Measurements from ENCODE around the gene UGT1A9. TPM values are rescaled to one million over a fixed set of nuclear protein-coding genes. Genes with fewer than 3 reads are reported as not detected.
"Not testable (repeated sequence)": the region's sequence is repeated elsewhere in the genome, so short reads cannot be mapped to it uniquely, and the experiment has no call there.

UGT1A9 gene
- total RNA-seq (2014; rRNA removed; shearing (Covaris generic)) = not detected in 2 replicates

DNA sequence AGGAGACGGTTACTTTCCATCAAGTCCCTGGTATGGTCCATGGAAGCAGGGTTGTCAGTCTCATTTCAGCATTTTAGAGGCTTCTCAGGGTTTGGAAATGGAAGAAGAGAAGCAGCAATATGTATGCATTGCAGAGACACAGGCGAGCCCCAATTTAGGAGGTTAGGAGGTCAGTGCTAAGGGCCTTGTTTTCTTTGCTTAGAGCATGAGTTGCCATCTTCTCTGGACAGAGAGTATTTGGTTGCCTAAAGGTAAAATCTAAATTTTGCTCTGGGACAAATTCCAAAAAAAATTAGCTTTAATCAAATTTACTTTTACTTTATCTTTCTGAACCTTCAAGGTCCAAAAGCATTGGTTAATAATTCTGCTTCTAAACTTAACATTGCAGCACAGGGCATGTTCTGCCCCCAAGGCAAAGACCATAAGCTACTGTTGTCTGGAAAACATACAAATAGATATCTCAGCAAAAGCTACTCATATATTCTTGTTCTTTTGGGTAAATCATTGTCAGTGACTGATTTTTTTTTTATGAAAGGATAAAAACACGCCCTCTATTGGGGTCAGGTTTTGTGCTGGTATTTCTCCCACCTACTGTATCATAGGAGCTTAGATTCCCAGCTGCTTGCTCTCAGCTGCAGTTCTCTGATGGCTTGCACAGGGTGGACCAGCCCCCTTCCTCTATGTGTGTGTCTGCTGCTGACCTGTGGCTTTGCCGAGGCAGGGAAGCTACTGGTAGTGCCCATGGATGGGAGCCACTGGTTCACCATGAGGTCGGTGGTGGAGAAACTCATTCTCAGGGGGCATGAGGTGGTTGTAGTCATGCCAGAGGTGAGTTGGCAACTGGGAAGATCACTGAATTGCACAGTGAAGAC is at the start of gene UGT1A9:
Gene UGT1A9 (plus strand): TSS at position 609 of the 872 bp plus-strand sequence. CDS start 37 bp downstream, at position 646.
- no peaks in the 10 kb centered on the region for H3K36me3 ChIP-seq (replicated peaks; ENCODE audit: control insufficient read depth, insufficient read depth, low read length)
- DNase-seq = no peak
- no peak within 1 kb of the TSS for H3K4me3 ChIP-seq (ENCODE audit: insufficient read depth, low read depth, low read length)
- no peaks in the 10 kb centered on the region for H3K27me3 ChIP-seq (ENCODE audit: control insufficient read depth, insufficient read depth, low read length)

DNA sequence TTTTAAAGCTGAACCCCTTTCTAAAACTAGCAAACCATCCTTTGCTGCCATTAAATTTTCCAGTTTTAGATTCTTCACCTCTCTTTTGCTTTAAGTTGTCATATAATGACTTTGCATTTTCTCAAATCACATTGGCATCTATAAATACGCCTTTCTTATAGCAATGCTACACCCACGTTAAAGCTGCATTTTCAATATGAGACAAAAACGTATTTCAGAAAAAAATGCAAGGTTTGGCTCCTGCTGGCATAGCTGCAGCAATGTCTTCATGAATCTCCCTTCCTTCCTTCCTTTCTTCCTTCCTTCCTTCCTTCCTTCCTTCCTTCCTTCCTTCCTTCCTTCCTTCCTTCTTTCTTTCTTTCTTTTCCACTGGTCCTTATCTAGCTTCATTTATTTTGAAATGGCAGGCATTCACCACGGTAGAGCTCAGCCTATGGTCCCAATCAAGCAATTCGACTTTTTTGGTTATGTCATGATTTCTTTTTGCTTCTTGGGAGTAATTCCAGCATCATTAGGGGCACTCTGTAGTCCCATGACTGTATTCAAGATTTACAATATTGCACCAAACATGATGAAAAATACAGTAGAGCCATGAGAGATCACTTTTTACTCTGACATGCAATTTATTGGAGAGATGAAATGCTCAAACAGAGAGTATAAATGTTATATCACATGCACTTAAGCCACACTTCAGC is 44.2 kb upstream of the UGT1A9 start:
- H3K4me3 ChIP-seq (ENCODE audit: insufficient read depth, low read depth, low read length) = no peak overlapping the region
- H3K27me3 ChIP-seq (ENCODE audit: control insufficient read depth, insufficient read depth, low read length) = no peaks in the 10 kb centered on the region
- H3K36me3 ChIP-seq (replicated peaks; ENCODE audit: control insufficient read depth, insufficient read depth, low read length) = no peaks in the 10 kb centered on the region
- no peak for DNase-seq

DNA sequence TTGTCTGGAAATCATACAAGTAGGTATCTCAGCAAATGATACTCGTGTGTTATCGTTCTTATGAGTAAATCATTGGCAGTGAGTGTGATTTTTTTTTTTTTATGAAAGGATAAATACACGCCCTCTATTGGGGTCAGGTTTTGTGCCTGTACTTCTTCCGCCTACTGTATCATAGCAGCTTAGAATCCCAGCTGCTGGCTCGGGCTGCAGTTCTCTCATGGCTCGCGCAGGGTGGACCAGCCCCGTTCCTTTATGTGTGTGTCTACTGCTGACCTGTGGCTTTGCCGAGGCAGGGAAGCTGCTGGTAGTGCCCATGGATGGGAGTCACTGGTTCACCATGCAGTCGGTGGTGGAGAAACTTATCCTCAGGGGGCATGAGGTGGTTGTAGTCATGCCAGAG is 35.4 kb upstream of the UGT1A9 start, which contains the start of gene UGT1A10:
Gene UGT1A10 (plus strand): TSS at position 143 of the 400 bp plus-strand sequence. CDS start 75 bp downstream, at position 218.
- not testable (repeated sequence) for DNase-seq; H3K36me3 ChIP-seq (replicated peaks; ENCODE audit: control insufficient read depth, insufficient read depth, low read length); H3K27me3 ChIP-seq (ENCODE audit: control insufficient read depth, insufficient read depth, low read length); H3K4me3 ChIP-seq (ENCODE audit: insufficient read depth, low read depth, low read length)

DNA sequence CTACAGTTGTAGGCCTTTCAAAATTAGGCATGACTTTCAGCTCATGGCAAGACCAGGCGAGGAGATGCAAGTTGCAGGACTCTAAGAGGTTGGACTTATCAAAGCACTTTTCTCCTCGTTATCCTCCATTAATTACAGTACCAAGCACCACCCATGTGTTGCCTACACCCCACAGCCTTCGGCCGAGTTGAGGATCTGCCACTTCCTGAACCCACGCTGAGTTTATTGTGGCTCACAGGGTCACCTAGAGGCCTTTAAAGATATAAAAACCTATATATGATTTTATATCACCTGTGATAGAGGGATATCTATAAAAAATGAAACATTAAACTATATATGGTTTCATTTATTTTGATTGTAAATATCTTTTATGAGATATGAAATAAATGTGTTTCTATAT is 32.9 kb upstream of the UGT1A9 start:
- Histone ChIP-seq H3K4me3 (ENCODE audit: insufficient read depth, low read depth, low read length) (no peak overlapping the region), H3K36me3 (replicated peaks; ENCODE audit: control insufficient read depth, insufficient read depth, low read length) (no peaks in the 10 kb centered on the region), H3K27me3 (ENCODE audit: control insufficient read depth, insufficient read depth, low read length) (no peaks in the 10 kb centered on the region)
- DNase-seq = no peak

DNA sequence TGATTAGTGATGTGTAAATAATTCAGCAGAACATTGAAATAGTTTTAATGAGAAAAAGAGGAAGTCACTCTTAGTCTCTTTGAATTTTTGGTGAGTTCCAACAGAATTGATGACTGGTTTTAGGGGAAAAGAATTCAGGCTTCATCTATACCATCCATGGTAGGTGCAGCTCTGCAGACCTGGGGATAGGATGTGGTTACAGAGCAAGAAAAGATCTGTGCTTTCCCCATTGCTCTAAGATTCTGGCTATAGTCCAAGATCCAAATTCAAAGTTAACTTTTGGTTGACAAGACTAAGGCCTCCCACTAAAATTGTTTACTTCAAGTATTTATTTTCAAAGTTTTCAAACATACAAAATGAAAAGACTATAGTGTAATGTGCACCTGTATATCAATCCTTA is 31.8 kb upstream of the UGT1A9 start:
- H3K27me3 ChIP-seq (ENCODE audit: control insufficient read depth, insufficient read depth, low read length) = no peaks in the 10 kb centered on the region
- H3K36me3 ChIP-seq (replicated peaks; ENCODE audit: control insufficient read depth, insufficient read depth, low read length) = no peaks in the 10 kb centered on the region
- DNase-seq = no peak
- no peak overlapping the region for H3K4me3 ChIP-seq (ENCODE audit: insufficient read depth, low read depth, low read length)

DNA sequence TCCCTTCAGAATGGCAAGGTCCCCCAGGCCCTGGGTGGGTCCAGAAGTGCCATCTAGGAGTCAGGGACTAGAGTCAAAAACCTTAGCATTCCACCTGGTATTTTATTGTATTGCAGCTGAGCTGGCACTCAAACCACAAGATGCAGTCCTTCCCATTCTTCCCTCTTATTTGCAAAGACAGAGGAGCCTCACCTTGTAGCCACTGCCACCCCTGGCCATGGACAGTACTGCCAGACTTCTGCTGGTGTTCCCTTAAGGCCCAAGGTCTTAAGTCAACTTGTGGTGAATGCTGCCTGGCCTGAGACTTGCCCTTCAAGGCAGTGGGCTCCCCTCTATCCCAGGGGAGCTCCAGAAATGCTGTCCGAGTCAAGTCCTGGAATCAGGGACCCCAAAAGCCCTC is 28.6 kb upstream of the UGT1A9 start:
- no peak overlapping the region for H3K4me3 ChIP-seq (ENCODE audit: insufficient read depth, low read depth, low read length)
- H3K36me3 ChIP-seq (replicated peaks; ENCODE audit: control insufficient read depth, insufficient read depth, low read length) = no peaks in the 10 kb centered on the region
- DNase-seq = peak; percentile 13
- no peaks in the 10 kb centered on the region for H3K27me3 ChIP-seq (ENCODE audit: control insufficient read depth, insufficient read depth, low read length)

DNA sequence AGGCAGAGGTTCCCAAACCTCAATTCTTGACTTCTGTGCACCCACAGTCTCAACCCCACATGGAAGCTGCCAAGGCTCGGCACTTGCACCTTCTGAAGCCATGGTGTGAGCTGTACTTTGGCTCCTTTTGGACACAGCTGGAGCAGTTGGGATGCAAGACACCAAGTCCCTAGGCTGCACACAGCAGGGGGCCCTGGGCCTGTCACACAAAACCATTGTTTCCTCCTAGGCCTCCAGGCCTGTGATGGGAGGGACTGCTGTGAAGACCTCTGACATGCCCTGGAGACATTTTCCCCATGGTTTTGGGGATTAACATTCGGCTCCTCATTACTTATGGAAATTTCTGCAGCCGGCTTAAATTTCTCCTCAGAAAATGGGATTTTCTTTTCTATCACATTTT is 25.7 kb upstream of the UGT1A9 start:
- H3K36me3 ChIP-seq (replicated peaks; ENCODE audit: control insufficient read depth, insufficient read depth, low read length); DNase-seq; H3K4me3 ChIP-seq (ENCODE audit: insufficient read depth, low read depth, low read length); H3K27me3 ChIP-seq (ENCODE audit: control insufficient read depth, insufficient read depth, low read length): not testable (repeated sequence)

DNA sequence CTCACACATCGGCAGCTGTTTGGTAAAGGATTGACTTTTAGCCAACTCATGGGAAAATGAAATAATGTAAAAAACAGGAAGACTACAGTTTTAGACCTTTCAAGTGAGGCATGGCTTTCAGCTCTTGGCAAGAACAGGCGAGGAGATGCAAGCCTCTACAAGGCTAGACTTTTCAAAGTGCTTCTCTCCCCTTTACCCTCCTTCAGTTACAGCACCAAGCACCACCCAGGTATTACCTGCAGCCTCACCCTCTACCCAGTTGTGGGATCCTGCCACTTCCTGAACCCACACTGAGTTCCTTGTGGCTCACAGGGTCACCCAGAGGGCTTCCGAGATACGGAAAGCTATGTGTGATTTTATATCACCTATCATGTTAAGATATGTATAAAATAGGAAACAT is 20.7 kb upstream of the UGT1A9 start:
- no peak overlapping the region for H3K4me3 ChIP-seq (ENCODE audit: insufficient read depth, low read depth, low read length)
- no peak for DNase-seq
- H3K27me3 ChIP-seq (ENCODE audit: control insufficient read depth, insufficient read depth, low read length) = no peaks in the 10 kb centered on the region
- H3K36me3 ChIP-seq (replicated peaks; ENCODE audit: control insufficient read depth, insufficient read depth, low read length) = no peaks in the 10 kb centered on the region

DNA sequence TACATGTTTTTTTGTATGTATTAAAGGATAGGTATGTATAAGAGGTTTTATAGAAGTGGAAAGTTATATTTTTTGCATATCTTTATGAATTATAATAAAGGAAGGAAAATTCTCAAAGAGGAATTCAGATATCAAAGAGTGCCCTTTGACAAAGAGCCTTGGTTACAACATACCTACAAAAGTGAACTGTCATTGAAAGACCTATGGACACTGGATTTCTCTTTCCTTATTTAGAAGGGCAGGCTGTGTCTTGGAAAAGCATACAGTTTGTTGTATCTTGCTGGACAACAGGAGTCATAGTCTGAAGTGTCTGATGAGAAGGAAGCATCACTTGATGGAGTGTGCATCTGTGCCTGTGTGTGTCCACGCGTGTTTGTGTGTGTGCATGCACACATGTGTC is 20.3 kb upstream of the UGT1A9 start:
- no peak for DNase-seq
- no peak overlapping the region for H3K4me3 ChIP-seq (ENCODE audit: insufficient read depth, low read depth, low read length)
- H3K36me3 ChIP-seq (replicated peaks; ENCODE audit: control insufficient read depth, insufficient read depth, low read length) = no peaks in the 10 kb centered on the region
- H3K27me3 ChIP-seq (ENCODE audit: control insufficient read depth, insufficient read depth, low read length) = no peaks in the 10 kb centered on the region

DNA sequence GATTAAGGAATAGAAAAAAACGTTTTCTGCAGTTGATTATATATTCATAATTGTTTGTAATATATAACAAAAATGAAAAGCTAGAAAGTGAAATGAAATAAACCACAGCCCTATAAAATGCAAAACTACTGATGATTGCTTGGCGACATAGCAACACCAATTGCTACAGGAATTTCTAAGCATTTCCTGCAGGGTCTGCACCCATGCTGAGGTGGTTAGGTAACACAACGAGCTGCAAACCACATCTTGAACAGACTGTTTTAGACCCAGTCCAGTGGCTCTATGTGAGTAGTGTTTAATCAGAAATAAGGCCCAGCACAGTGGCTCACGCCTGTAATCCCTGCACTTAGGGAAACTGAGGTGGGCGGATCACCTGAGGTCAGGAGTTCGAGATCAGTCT is 17.2 kb upstream of the UGT1A9 start:
- no peak overlapping the region for H3K4me3 ChIP-seq (ENCODE audit: insufficient read depth, low read depth, low read length)
- DNase-seq = no peak
- no peaks in the 10 kb centered on the region for H3K27me3 ChIP-seq (ENCODE audit: control insufficient read depth, insufficient read depth, low read length)
- no peaks in the 10 kb centered on the region for H3K36me3 ChIP-seq (replicated peaks; ENCODE audit: control insufficient read depth, insufficient read depth, low read length)

DNA sequence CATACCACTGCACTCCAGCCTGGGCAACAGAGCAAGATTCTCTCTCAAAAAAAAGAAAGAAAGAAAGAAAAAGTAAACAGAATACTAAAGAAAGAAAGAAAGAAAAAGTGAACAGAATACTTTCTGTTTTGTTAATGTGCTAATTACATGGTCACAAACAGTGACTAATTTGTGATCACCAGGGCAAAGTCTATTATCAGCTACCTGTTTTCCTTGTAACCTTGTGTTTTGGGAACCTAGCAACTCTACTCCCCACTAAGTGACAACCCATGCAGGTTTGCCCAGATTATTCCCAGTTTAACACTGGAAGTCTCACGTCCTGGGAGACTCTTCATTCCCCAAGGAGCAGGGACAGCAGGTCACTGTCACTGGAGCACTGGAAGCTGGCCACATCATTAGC is 16.7 kb upstream of the UGT1A9 start:
- H3K36me3 ChIP-seq (replicated peaks; ENCODE audit: control insufficient read depth, insufficient read depth, low read length) = no peaks in the 10 kb centered on the region
- H3K27me3 ChIP-seq (ENCODE audit: control insufficient read depth, insufficient read depth, low read length) = no peaks in the 10 kb centered on the region
- H3K4me3 ChIP-seq (ENCODE audit: insufficient read depth, low read depth, low read length) = no peak overlapping the region
- DNase-seq = no peak

DNA sequence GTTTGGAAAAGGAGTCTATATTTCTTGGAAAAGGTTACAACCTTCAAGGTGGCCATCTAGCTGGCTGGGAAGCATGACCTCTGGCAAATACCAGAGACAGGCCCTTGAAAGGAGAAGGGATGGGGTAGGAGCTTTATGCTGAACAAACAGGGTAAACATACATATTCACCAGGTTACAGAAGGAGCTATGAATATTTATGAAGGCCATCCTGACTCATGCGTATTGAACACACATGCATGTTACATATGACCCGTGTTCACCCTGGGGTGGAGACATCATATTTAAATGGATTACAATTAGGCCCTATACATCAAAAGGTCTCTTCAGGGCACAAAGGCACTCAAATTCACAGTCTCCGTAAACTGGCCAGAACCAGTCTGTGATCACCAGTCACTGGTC is 15.8 kb upstream of the UGT1A9 start:
- H3K4me3 ChIP-seq (ENCODE audit: insufficient read depth, low read depth, low read length); DNase-seq; H3K36me3 ChIP-seq (replicated peaks; ENCODE audit: control insufficient read depth, insufficient read depth, low read length); H3K27me3 ChIP-seq (ENCODE audit: control insufficient read depth, insufficient read depth, low read length): not testable (repeated sequence)

DNA sequence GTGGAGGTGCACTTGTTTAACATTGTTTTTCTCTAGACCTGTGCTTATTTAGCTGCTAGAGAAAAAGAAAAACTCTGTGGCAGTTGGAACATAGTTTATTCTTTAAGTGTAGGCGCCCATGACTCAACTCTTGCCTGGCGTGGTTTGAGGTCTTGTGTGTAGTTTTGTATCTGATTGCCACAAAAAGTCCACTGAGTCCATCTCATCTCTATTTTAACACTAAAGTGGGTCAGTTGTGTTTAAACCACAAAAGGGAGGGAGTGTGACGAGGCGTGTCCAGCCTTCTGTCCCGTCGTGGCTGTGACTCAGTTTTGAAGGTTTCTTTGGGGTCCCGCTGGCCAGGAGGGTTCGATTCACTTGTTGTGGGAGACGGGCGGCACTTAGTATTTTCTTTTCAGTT is 15.3 kb upstream of the UGT1A9 start:
- DNase-seq = no peak

DNA sequence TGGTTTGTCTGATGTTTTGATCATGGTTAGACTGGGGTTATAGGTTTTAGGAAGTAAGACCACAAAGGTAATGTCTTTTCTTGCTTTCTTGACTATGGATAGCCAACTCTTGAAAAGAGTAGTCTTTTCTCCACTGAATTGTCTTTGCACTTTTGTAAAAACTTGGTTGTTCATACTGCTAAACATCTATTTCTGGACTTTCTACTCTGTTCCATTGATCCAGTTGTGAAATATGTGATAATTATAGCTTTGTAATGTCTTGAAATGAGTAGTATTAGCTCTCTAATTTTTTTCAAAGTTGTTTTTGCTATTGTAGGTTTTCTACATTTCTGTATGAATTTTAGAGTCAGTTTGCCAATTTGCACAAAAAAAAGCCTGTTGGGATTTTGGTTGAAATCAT is 13.1 kb upstream of the UGT1A9 start:
- DNase-seq = no peak
- Histone ChIP-seq H3K36me3 (replicated peaks; ENCODE audit: control insufficient read depth, insufficient read depth, low read length) (no peaks in the 10 kb centered on the region), H3K27me3 (ENCODE audit: control insufficient read depth, insufficient read depth, low read length) (no peaks in the 10 kb centered on the region), H3K4me3 (ENCODE audit: insufficient read depth, low read depth, low read length) (no peak overlapping the region)

More for the DNA sequence above, 15.3 kb upstream of the UGT1A9 start:
- Histone ChIP-seq H3K4me3 (ENCODE audit: insufficient read depth, low read depth, low read length) (no peak overlapping the region), H3K36me3 (replicated peaks; ENCODE audit: control insufficient read depth, insufficient read depth, low read length) (no peaks in the 10 kb centered on the region), H3K27me3 (ENCODE audit: control insufficient read depth, insufficient read depth, low read length) (no peaks in the 10 kb centered on the region)

DNA sequence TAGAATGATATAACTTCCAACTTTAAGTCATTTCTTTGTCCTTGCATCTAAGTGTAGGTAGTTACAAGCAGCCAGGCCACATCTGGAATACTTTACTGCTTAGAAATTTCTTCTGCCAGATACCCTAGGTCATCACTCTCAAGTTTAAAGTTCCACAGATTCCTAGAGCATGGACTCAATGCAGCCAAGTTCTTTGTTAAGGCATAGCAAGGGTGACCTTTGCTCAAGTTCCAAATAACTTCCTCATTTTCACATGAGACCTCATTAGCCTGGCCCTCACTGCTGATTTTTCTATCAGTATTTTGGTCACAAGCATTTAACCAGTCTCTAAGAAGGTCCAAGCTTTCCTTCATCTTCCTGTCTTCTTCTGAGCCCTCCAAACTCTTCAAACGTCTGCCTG is 7.8 kb upstream of the UGT1A9 start:
- no peak for DNase-seq
- no peak overlapping the region for H3K4me3 ChIP-seq (ENCODE audit: insufficient read depth, low read depth, low read length)
- H3K27me3 ChIP-seq (ENCODE audit: control insufficient read depth, insufficient read depth, low read length) = no peaks in the 10 kb centered on the region
- H3K36me3 ChIP-seq (replicated peaks; ENCODE audit: control insufficient read depth, insufficient read depth, low read length) = no peaks in the 10 kb centered on the region

All from H7 (cell line).